Type B pancreatic cell (in vitro differentiated cells): ENCODE results near the gene CD34. TPM values are rescaled to one million over a fixed set of nuclear protein-coding genes. Genes with fewer than 3 reads are reported as not detected.

Experiments
- DNase-seq: peaks from one replicate; pipeline ENCODE4 v3.0.0; 2021; ENCODE audit warnings: mixed read lengths; ENCODE audit not compliant: unreplicated experiment; ENCODE audit errors: extremely low spot score
- H3K27ac Mint-ChIP-seq: 2 replicates; pipeline ENCODE4 v1.8.0; 2021; ENCODE audit warnings: mild to moderate bottlenecking, mixed read lengths
- H3K27me3 Mint-ChIP-seq: 2 replicates; pipeline ENCODE4 v1.8.0; 2021; ENCODE audit warnings: mixed read lengths
- H3K36me3 Mint-ChIP-seq: 2 replicates; pipeline ENCODE4 v1.8.0; 2021; ENCODE audit warnings: mixed read lengths
- H3K4me1 Mint-ChIP-seq: one replicate; pipeline ENCODE4 v1.8.0; 2021; ENCODE audit warnings: mixed read lengths; ENCODE audit not compliant: unreplicated experiment
- H3K4me3 Mint-ChIP-seq: 2 replicates; pipeline ENCODE4 v1.8.0; 2021; ENCODE audit warnings: mild to moderate bottlenecking, mixed read lengths
- H3K9me3 Mint-ChIP-seq: 2 replicates; pipeline ENCODE4 v1.8.0; 2021; ENCODE audit warnings: mixed read lengths
- total RNA-seq: library from RNA; stranded (reverse); gene quantifications from 2 replicates; pipeline ENCODE4 v1.2.1, GENCODE V29; 2021; ENCODE audit warnings: low replicate concordance
- TF ChIP-seq, protein P1 (sequence below): fragments of 200-600 bp; sonication (generic); conservative IDR thresholded peaks from 2 replicates; pipeline ENCODE4 v1.5.0; 2021; ENCODE audit warnings: antibody characterized with exemption, mild to moderate bottlenecking

CD34 gene
- total RNA-seq, 1 donor from 2014 or later = 0.34 TPM

DNA sequence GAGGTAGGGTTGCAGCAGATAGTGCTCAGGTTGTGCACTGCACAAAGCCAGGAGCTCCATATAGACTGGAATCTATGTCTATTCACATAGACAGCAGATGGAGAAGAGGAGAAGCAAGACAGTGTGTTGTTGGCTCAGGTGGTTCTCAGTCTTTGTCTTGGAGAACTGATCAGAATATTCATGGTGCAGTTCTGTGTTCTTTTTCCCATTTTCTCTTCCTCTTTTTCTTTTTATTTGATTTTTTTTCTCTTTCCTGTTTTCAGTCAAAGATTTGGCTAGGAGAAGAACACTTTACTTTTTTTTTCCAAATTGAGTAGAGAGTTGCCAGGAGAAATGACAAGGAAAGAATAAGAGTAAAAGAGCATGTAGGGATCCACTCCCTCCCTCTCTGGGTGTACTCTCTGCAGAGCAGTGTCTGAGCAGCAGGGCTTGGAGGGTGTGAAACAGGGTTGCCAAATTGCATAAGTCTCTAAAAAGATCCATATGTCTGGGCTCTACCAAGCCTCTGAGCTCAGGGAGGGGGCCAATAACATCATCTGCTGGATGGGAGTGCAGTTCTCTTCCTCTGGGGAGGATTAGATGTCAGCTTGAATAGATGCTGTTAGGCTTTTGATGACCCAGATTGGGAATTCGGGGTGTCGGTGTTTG lies 8.7 kb upstream of the CD34 start:
- Mint-ChIP-seq H3K27ac (no peak overlapping the region), H3K4me1 (peaks cover 15% of the 10 kb centered on the region)
- TF ChIP-seq, protein P1, sequence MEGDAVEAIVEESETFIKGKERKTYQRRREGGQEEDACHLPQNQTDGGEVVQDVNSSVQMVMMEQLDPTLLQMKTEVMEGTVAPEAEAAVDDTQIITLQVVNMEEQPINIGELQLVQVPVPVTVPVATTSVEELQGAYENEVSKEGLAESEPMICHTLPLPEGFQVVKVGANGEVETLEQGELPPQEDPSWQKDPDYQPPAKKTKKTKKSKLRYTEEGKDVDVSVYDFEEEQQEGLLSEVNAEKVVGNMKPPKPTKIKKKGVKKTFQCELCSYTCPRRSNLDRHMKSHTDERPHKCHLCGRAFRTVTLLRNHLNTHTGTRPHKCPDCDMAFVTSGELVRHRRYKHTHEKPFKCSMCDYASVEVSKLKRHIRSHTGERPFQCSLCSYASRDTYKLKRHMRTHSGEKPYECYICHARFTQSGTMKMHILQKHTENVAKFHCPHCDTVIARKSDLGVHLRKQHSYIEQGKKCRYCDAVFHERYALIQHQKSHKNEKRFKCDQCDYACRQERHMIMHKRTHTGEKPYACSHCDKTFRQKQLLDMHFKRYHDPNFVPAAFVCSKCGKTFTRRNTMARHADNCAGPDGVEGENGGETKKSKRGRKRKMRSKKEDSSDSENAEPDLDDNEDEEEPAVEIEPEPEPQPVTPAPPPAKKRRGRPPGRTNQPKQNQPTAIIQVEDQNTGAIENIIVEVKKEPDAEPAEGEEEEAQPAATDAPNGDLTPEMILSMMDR = no peak

DNA sequence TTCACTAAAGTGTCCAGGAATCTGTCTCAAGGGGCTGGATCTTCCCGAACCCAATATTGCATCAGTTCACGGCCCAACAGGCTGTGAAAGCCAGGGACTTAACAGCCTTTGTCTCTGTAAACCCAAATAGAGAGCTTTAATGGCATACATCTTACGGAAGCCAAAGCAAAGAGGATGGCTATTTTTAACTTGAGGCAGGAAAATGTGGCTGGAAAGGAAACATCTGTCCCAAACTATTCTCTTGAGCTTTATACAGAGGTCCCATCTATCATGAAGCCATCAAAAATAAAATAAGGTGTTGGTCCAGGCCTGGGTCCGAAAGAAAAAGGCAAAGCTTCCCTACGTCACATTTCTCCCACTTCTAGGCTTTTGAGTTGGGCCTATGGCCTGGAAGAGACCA lies 7.7 kb upstream of the CD34 start:
- peaks cover 14% of the 10 kb centered on the region for H3K4me1 Mint-ChIP-seq

More for the DNA sequence above, 8.7 kb upstream of the CD34 start:
- peaks cover 46% of the 10 kb centered on the region for H3K27me3 Mint-ChIP-seq
- no peak for DNase-seq
- H3K36me3 Mint-ChIP-seq = peaks cover 3% of the 10 kb centered on the region
- no peak overlapping the region for H3K4me3 Mint-ChIP-seq
- H3K9me3 Mint-ChIP-seq = no peaks in the 10 kb centered on the region

DNA sequence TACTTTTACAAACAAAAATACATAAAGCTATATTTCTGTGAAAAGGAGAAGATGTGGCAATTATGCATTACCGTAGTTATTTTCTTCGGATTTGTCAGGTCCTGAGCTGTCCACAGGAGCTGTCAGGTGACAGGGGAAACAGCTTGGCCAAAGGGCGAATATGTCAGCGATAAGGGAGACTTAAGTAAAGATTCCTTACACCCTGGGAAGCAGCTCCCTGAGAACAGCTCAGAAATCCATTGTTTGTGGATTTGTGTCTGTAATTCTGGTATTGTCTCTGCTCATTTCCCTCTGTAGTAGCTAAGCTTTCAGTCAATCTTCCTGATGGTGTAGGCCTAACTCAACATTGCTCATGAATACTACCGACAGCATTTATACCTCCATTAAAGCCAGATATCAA lies 7.1 kb upstream of the CD34 start:
- Mint-ChIP-seq H3K4me1 (peaks cover 14% of the 10 kb centered on the region), H3K27me3 (peaks cover 51% of the 10 kb centered on the region), H3K4me3 (no peak overlapping the region), H3K27ac (no peak overlapping the region), H3K9me3 (no peaks in the 10 kb centered on the region), H3K36me3 (peaks cover 3% of the 10 kb centered on the region)
- DNase-seq = no peak
- TF ChIP-seq, protein P1 = no peak

More for the DNA sequence above, 7.7 kb upstream of the CD34 start:
- Mint-ChIP-seq H3K4me3 (no peak overlapping the region), H3K27ac (no peak overlapping the region), H3K9me3 (no peaks in the 10 kb centered on the region), H3K27me3 (peaks cover 50% of the 10 kb centered on the region), H3K36me3 (peaks cover 3% of the 10 kb centered on the region)
- TF ChIP-seq, protein P1 = no peak
- no peak for DNase-seq

DNA sequence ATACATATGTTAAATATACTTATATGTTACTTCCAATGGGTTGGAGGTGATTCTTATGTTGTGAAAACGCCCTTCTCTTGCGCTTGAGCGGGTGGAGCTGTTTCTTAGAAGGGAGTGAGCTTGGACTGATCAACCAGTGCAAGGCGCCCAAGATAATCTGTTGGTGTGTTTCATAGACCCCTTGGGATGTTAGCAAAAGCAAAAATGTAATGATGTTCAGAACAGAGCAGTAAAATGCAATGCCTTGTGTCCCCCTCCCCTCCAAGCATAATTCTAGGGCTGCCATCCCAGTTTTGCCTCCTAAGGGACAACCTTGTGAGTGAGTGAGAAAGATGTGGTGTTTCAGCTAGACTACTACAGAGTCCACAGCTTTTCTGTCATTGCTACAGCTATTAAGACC lies 6.2 kb upstream of the CD34 start:
- H3K4me1 Mint-ChIP-seq = peaks cover 14% of the 10 kb centered on the region
- no peak overlapping the region for H3K27ac Mint-ChIP-seq
- no peak for DNase-seq
- H3K9me3 Mint-ChIP-seq = no peaks in the 10 kb centered on the region
- H3K27me3 Mint-ChIP-seq = peaks cover 54% of the 10 kb centered on the region
- TF ChIP-seq, protein P1 = no peak
- H3K4me3 Mint-ChIP-seq = no peak overlapping the region
- peaks cover 3% of the 10 kb centered on the region for H3K36me3 Mint-ChIP-seq

DNA sequence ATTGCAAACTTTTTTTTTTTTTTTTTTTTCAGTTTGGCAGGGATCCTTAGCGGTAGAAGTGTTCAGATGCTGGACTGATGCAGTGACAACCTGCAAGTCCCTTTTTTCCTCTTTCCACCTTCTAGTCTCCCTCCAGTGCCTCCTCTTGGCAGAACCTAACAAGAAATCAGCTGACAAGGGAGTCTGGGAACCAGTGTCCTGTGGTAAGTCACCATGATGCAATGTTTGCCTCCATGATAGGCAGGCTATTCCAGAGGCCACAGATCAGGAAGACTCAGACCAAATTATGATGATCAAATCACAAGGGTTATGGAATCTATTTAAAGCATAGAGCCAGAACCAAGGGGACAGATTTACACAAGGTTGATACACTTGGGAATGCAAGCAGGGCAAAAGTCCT lies 3.0 kb upstream of the CD34 start:
- no peaks in the 10 kb centered on the region for H3K9me3 Mint-ChIP-seq
- H3K4me3 Mint-ChIP-seq = no peak overlapping the region
- DNase-seq = no peak
- peaks cover 3% of the 10 kb centered on the region for H3K36me3 Mint-ChIP-seq
- H3K27me3 Mint-ChIP-seq = peaks cover 70% of the 10 kb centered on the region
- H3K27ac Mint-ChIP-seq = no peak overlapping the region
- TF ChIP-seq, protein P1 = no peak
- H3K4me1 Mint-ChIP-seq = peaks cover 17% of the 10 kb centered on the region
